ENCODE data around the gene ASZ1. TPM values are rescaled to one million over a fixed set of nuclear protein-coding genes. Genes with fewer than 3 reads are reported as not detected.
A peak's percentile ranks its signal among the peaks of the same experiment; 100 is the strongest.

Gene ASZ1
- total RNA-seq, 1 experiment from 2014 or later = not detected

DNA sequence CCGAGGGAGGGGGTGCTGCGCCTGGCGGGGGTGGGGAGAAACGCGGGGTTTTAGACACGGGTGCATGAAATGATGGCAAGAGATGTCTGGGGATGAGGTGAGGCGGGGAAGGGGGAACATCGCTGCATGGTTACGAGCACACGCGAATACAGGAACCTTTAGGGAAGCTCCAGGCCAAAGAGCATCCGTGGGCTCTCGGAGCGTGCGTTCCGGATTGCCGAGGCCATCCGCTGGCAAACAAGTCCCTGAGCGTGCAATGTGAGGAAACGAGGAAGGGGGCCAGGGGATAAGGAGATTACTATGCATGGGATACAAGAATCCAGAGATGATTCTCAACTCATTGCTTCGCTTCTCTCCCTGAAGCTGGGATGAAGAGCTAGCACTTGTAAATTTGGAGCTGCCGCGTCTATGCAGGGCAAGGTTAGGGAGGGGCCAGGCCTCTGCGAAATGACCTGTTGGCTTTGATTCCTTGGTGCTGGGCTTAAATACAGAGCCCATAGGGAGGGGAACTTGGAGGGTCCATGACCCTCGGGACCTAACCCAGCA, 103.9 kb downstream of the ASZ1 start:
- Histone ChIP-seq H3K4me2 (ENCODE audit: low read length) (peak overlapping the region; percentile 85), H3K27ac (ENCODE audit: low read length) (no peak overlapping the region), H3K9ac (ENCODE audit: low read length) (no peak overlapping the region), H3K4me3 (ENCODE audit: low read length) (peak overlapping the region; percentile 58), H3K79me2 (ENCODE audit: low read length) (no peaks in the 10 kb centered on the region), H3K36me3 (ENCODE audit: low read depth, low read length) (no peaks in the 10 kb centered on the region), H3K27me3 (ENCODE audit: low read length) (peaks cover 40% of the 10 kb centered on the region), H3K9me3 (ENCODE audit: low read length) (no peaks in the 10 kb centered on the region), H4K20me1 (ENCODE audit: low read length) (no peaks in the 10 kb centered on the region), H3K4me1 (ENCODE audit: insufficient read depth, low read length) (0 out of 2 replicates have a peak, but pooled peaks cover 3% of the 10 kb centered on the region), H2AFZ (ENCODE audit: low read length) (peak overlapping the region; percentile 84), H3F3A (ENCODE audit: low read length, unreplicated experiment) (no peaks in the 10 kb centered on the region), H3K9me2 (replicated peaks; ENCODE audit: low read length) (no peaks in the 10 kb centered on the region)
- intact Hi-C loops (cut with micrococcal nuclease) = no loop called here
- TF ChIP-seq EZH2phosphoT487 (IDR thresholded peaks at IDR 0.05; ENCODE audit: borderline replicate concordance, low read length) (no peak), EZH2 (IDR thresholded peaks at IDR 0.05; ENCODE audit: low read length, unreplicated experiment) (no peak), CTCF (conservative IDR thresholded peaks at IDR 0.05; ENCODE audit: low read depth, low read length) (no peak)
- DNase-seq (no peak), ATAC-seq (no peak)
- ChIA-PET CTCF (no interaction called here), POLR2A (ENCODE audit: unreplicated experiment) (no interaction called here)
- no TSS peak for BruUV-seq (replicated peaks)

GRCh38 chr7:117322741-117323304, 104.5 kb downstream of the ASZ1 start, which contains the start of gene WNT2:
Gene WNT2 (minus strand): TSS chr7:117323058. CDS start chr7:117322989, 69 bp downstream.
- Histone ChIP-seq H3K27ac (ENCODE audit: low read length) (no peak within 1 kb of the TSS), H3K79me2 (ENCODE audit: low read length) (no peaks in the 10 kb centered on the region), H3K9me3 (ENCODE audit: low read length) (no peaks in the 10 kb centered on the region), H3K4me2 (ENCODE audit: low read length) (peak within 1 kb of the TSS; percentile 85), H4K20me1 (ENCODE audit: low read length) (no peaks in the 10 kb centered on the region), H3K4me1 (ENCODE audit: insufficient read depth, low read length) (0 out of 2 replicates have a peak, but pooled peaks cover 3% of the 10 kb centered on the region), H3K9me2 (replicated peaks; ENCODE audit: low read length) (no peaks in the 10 kb centered on the region), H2AFZ (ENCODE audit: low read length) (peak within 1 kb of the TSS; percentile 84), H3K4me3 (ENCODE audit: low read length) (peak within 1 kb of the TSS; percentile 58), H3K36me3 (ENCODE audit: low read depth, low read length) (no peaks in the 10 kb centered on the region), H3K27me3 (ENCODE audit: low read length) (peaks cover 42% of the 10 kb centered on the region), H3K9ac (ENCODE audit: low read length) (no peak within 1 kb of the TSS), H3F3A (ENCODE audit: low read length, unreplicated experiment) (no peaks in the 10 kb centered on the region)
- ChIA-PET POLR2A (ENCODE audit: unreplicated experiment) (no interaction called here), CTCF (no interaction called here)
- TF ChIP-seq EZH2 (IDR thresholded peaks at IDR 0.05; ENCODE audit: low read length, unreplicated experiment) (no peak), CTCF (conservative IDR thresholded peaks at IDR 0.05; ENCODE audit: low read depth, low read length) (no peak)
- DNase-seq (no peak), ATAC-seq (no peak)
- intact Hi-C loops (cut with micrococcal nuclease) = no loop called here
- BruUV-seq (replicated peaks) = no TSS peak

- Histone ChIP-seq H3F3A (ENCODE audit: low read length, unreplicated experiment) (no peaks in the 10 kb centered on the region), H3K9me3 (ENCODE audit: low read length) (no peaks in the 10 kb centered on the region), H4K20me1 (ENCODE audit: low read length) (no peaks in the 10 kb centered on the region), H2AFZ (ENCODE audit: low read length) (no peak overlapping the region), H3K4me1 (ENCODE audit: insufficient read depth, low read length) (0 out of 2 replicates have a peak, but pooled peaks cover 3% of the 10 kb centered on the region), H3K9me2 (replicated peaks; ENCODE audit: low read length) (no peaks in the 10 kb centered on the region), H3K27me3 (ENCODE audit: low read length) (peaks cover 62% of the 10 kb centered on the region), H3K9ac (ENCODE audit: low read length) (no peak overlapping the region), H3K4me3 (ENCODE audit: low read length) (no peak overlapping the region), H3K4me2 (ENCODE audit: low read length) (no peak overlapping the region), H3K79me2 (ENCODE audit: low read length) (no peaks in the 10 kb centered on the region), H3K27ac (ENCODE audit: low read length) (no peak overlapping the region), H3K36me3 (ENCODE audit: low read depth, low read length) (no peaks in the 10 kb centered on the region)
- DNase-seq (no peak), ATAC-seq (no peak)
- CTCF ChIA-PET = no interaction called here
- POLR2A ChIA-PET (ENCODE audit: unreplicated experiment) = no interaction called here
- no TSS peak for BruUV-seq (replicated peaks)
- intact Hi-C loops (cut with micrococcal nuclease) = no loop called here
- TF ChIP-seq CTCF (conservative IDR thresholded peaks at IDR 0.05; ENCODE audit: low read depth, low read length) (no peak), EZH2 (IDR thresholded peaks at IDR 0.05; ENCODE audit: low read length, unreplicated experiment) (no peak), EZH2phosphoT487 (IDR thresholded peaks at IDR 0.05; ENCODE audit: borderline replicate concordance, low read length) (no peak)
Observed at GRCh38 chr7:117320523-117320922, 106.8 kb downstream of the ASZ1 start.
